C4-2B (cell line): ENCODE data around the gene SLC39A7.

ENCODE experiments used
- ZFX ChIP-seq: fragments of 450-650 bp; IDR thresholded peaks from 2 replicates; pipeline ENCODE4 v1.6.1; 2017
- TF ChIP-seq, protein P1 (sequence below): fragments of 450-650 bp; conservative IDR thresholded peaks from 2 replicates; pipeline ENCODE4 v1.5.1; 2017; ENCODE audit warnings: mild to moderate bottlenecking

- TF ChIP-seq, protein P1, sequence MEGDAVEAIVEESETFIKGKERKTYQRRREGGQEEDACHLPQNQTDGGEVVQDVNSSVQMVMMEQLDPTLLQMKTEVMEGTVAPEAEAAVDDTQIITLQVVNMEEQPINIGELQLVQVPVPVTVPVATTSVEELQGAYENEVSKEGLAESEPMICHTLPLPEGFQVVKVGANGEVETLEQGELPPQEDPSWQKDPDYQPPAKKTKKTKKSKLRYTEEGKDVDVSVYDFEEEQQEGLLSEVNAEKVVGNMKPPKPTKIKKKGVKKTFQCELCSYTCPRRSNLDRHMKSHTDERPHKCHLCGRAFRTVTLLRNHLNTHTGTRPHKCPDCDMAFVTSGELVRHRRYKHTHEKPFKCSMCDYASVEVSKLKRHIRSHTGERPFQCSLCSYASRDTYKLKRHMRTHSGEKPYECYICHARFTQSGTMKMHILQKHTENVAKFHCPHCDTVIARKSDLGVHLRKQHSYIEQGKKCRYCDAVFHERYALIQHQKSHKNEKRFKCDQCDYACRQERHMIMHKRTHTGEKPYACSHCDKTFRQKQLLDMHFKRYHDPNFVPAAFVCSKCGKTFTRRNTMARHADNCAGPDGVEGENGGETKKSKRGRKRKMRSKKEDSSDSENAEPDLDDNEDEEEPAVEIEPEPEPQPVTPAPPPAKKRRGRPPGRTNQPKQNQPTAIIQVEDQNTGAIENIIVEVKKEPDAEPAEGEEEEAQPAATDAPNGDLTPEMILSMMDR = no peak
- TF ChIP-seq ZFX = peak; percentile 62; the same call in 1 of the 2 replicates
Observed at GRCh38 chr6:33208091-33208967, 7.7 kb downstream of the SLC39A7 start, which contains the start of gene RING1.
